EL (cell line): Measurements from ENCODE around the gene DHCR7.

ENCODE experiments used
- DNase-seq: peaks from one replicate; pipeline ENCODE4 v3.0.0-alpha.2; 2016

Gene DHCR7

GRCh38 chr11:71448257-71449171, at the start of gene DHCR7:
Gene DHCR7, minus strand, starts transcription at chr11:71448393. Its CDS starts 3,441 bp downstream, at chr11:71444952.
- DNase-seq, result peak; percentile 94

- DNase-seq, result no peak
These were observed 48.2 kb upstream of the DHCR7 start for GRCh38 chr11:71496421-71496820.

GRCh38 chr11:71495286-71496230, 47.4 kb upstream of the DHCR7 start:
- DNase-seq, result no peak

GRCh38 chr11:71491940-71492339, 43.7 kb upstream of the DHCR7 start:
- no peak for DNase-seq

GRCh38 chr11:71491531-71491930, 43.3 kb upstream of the DHCR7 start:
- DNase-seq, result no peak

GRCh38 chr11:71490731-71491390, 42.7 kb upstream of the DHCR7 start:
- no peak for DNase-seq

GRCh38 chr11:71490044-71490730, 42.0 kb upstream of the DHCR7 start:
- DNase-seq, result no peak

GRCh38 chr11:71489311-71490043, 41.3 kb upstream of the DHCR7 start:
- DNase-seq, result peak; percentile 65

- DNase-seq, result no peak
These were observed 40.6 kb upstream of the DHCR7 start for GRCh38 chr11:71488681-71489270.

- DNase-seq, result no peak
These were observed 38.1 kb upstream of the DHCR7 start for GRCh38 chr11:71486320-71486719.

- DNase-seq, result no peak
These were observed 37.3 kb upstream of the DHCR7 start for GRCh38 chr11:71485466-71485865.

- DNase-seq, result no peak
These were observed 36.8 kb upstream of the DHCR7 start for GRCh38 chr11:71485063-71485399.

- no peak for DNase-seq
These were observed 36.3 kb upstream of the DHCR7 start for GRCh38 chr11:71484248-71485062.

GRCh38 chr11:71483692-71484091, 35.5 kb upstream of the DHCR7 start:
- no peak for DNase-seq

GRCh38 chr11:71482746-71483364, 34.7 kb upstream of the DHCR7 start:
- no peak for DNase-seq

- DNase-seq, result no peak
These were observed 34.0 kb upstream of the DHCR7 start for GRCh38 chr11:71482216-71482615.

- no peak for DNase-seq
These were observed 33.1 kb upstream of the DHCR7 start for GRCh38 chr11:71481101-71481960.

- no peak for DNase-seq
These were observed 30.3 kb upstream of the DHCR7 start for GRCh38 chr11:71478528-71478840.
